Measurements from ENCODE around the gene GSG1L.

Gene GSG1L

GRCh38 chr16:28085389-28086171 lies 22.1 kb upstream of the GSG1L start:
- H3K4me1 ChIP-seq (ENCODE audit: control insufficient read depth in 2 of 2, insufficient read depth in 2 of 2, low read length in 2 of 2): peaks cover 0 to 5% of the 10 kb centered on the region in 2 donors
- H3K36me3 ChIP-seq (ENCODE audit: control insufficient read depth in 2 of 2, insufficient read depth in 2 of 2, low read length in 2 of 2): no peaks in the 10 kb centered on the region
- H3K4me3 ChIP-seq (ENCODE audit: low read length in 2 of 2): no peak overlapping the region

GRCh38 chr16:28084209-28084608 lies 20.7 kb upstream of the GSG1L start:
- Histone ChIP-seq H3K4me1 (ENCODE audit: control insufficient read depth in 2 of 2, insufficient read depth in 2 of 2, low read length in 2 of 2) (peaks cover 0 to 5% of the 10 kb centered on the region in 2 donors), H3K4me3 (ENCODE audit: low read length in 2 of 2) (no peak overlapping the region), H3K9me3 (ENCODE audit: control insufficient read depth in 2 of 2, low read length in 2 of 2) (no peaks in the 10 kb centered on the region), H3K36me3 (ENCODE audit: control insufficient read depth in 2 of 2, insufficient read depth in 2 of 2, low read length in 2 of 2) (no peaks in the 10 kb centered on the region), H3K27ac (ENCODE audit: low read depth in 2 of 2, low read length in 2 of 2) (no peak overlapping the region), H3K27me3 (ENCODE audit: control insufficient read depth in 2 of 2, insufficient read depth in 2 of 2, low read length in 2 of 2) (no peaks in the 10 kb centered on the region), H3K9ac (ENCODE audit: low read depth in 1 of 2, low read length in 2 of 2) (no peak overlapping the region)

More at GRCh38 chr16:28085389-28086171, 22.1 kb upstream of the GSG1L start:
- Histone ChIP-seq H3K27ac (ENCODE audit: low read depth in 2 of 2, low read length in 2 of 2) (no peak overlapping the region), H3K27me3 (ENCODE audit: control insufficient read depth in 2 of 2, insufficient read depth in 2 of 2, low read length in 2 of 2) (no peaks in the 10 kb centered on the region), H3K9me3 (ENCODE audit: control insufficient read depth in 2 of 2, low read length in 2 of 2) (no peaks in the 10 kb centered on the region), H3K9ac (ENCODE audit: low read depth in 1 of 2, low read length in 2 of 2) (no peak overlapping the region)

- Histone ChIP-seq H3K27ac (ENCODE audit: low read depth in 2 of 2, low read length in 2 of 2) (no peak overlapping the region), H3K9me3 (ENCODE audit: control insufficient read depth in 2 of 2, low read length in 2 of 2) (no peaks in the 10 kb centered on the region), H3K4me3 (ENCODE audit: low read length in 2 of 2) (peak overlapping the region in 1 of 2 donors; percentile 13)
These were observed 19.1 kb upstream of the GSG1L start for GRCh38 chr16:28082624-28083023.

GRCh38 chr16:28081391-28081968 lies 18.0 kb upstream of the GSG1L start:
- H3K36me3 ChIP-seq (ENCODE audit: control insufficient read depth in 2 of 2, insufficient read depth in 2 of 2, low read length in 2 of 2): no peaks in the 10 kb centered on the region
- peaks cover 0 to 5% of the 10 kb centered on the region in 2 donors for H3K4me1 ChIP-seq (ENCODE audit: control insufficient read depth in 2 of 2, insufficient read depth in 2 of 2, low read length in 2 of 2)
- H3K27me3 ChIP-seq (ENCODE audit: control insufficient read depth in 2 of 2, insufficient read depth in 2 of 2, low read length in 2 of 2): no peaks in the 10 kb centered on the region
- no peak overlapping the region for H3K9ac ChIP-seq (ENCODE audit: low read depth in 1 of 2, low read length in 2 of 2)
- no peak overlapping the region for H3K27ac ChIP-seq (ENCODE audit: low read depth in 2 of 2, low read length in 2 of 2)
- no peak overlapping the region for H3K4me3 ChIP-seq (ENCODE audit: low read length in 2 of 2)
- no peaks in the 10 kb centered on the region for H3K9me3 ChIP-seq (ENCODE audit: control insufficient read depth in 2 of 2, low read length in 2 of 2)

More at GRCh38 chr16:28082624-28083023, 19.1 kb upstream of the GSG1L start:
- Histone ChIP-seq H3K9ac (ENCODE audit: low read depth in 1 of 2, low read length in 2 of 2) (no peak overlapping the region), H3K4me1 (ENCODE audit: control insufficient read depth in 2 of 2, insufficient read depth in 2 of 2, low read length in 2 of 2) (peaks cover 0 to 5% of the 10 kb centered on the region in 2 donors), H3K36me3 (ENCODE audit: control insufficient read depth in 2 of 2, insufficient read depth in 2 of 2, low read length in 2 of 2) (no peaks in the 10 kb centered on the region), H3K27me3 (ENCODE audit: control insufficient read depth in 2 of 2, insufficient read depth in 2 of 2, low read length in 2 of 2) (no peaks in the 10 kb centered on the region)

GRCh38 chr16:28078261-28078660 lies 14.7 kb upstream of the GSG1L start:
- Histone ChIP-seq H3K9me3 (ENCODE audit: control insufficient read depth in 2 of 2, low read length in 2 of 2) (no peaks in the 10 kb centered on the region), H3K4me3 (ENCODE audit: low read length in 2 of 2) (no peak overlapping the region), H3K27ac (ENCODE audit: low read depth in 2 of 2, low read length in 2 of 2) (no peak overlapping the region), H3K36me3 (ENCODE audit: control insufficient read depth in 2 of 2, insufficient read depth in 2 of 2, low read length in 2 of 2) (no peaks in the 10 kb centered on the region), H3K9ac (ENCODE audit: low read depth in 1 of 2, low read length in 2 of 2) (no peak overlapping the region), H3K4me1 (ENCODE audit: control insufficient read depth in 2 of 2, insufficient read depth in 2 of 2, low read length in 2 of 2) (peaks cover 0 to 5% of the 10 kb centered on the region in 2 donors), H3K27me3 (ENCODE audit: control insufficient read depth in 2 of 2, insufficient read depth in 2 of 2, low read length in 2 of 2) (no peaks in the 10 kb centered on the region)

- no peaks in the 10 kb centered on the region for H3K27me3 ChIP-seq (ENCODE audit: control insufficient read depth in 2 of 2, insufficient read depth in 2 of 2, low read length in 2 of 2)
- H3K9ac ChIP-seq (ENCODE audit: low read depth in 1 of 2, low read length in 2 of 2): no peak overlapping the region
- no peaks in the 10 kb centered on the region for H3K9me3 ChIP-seq (ENCODE audit: control insufficient read depth in 2 of 2, low read length in 2 of 2)
- no peaks in the 10 kb centered on the region for H3K4me1 ChIP-seq (ENCODE audit: control insufficient read depth in 2 of 2, insufficient read depth in 2 of 2, low read length in 2 of 2)
- H3K4me3 ChIP-seq (ENCODE audit: low read length in 2 of 2): no peak overlapping the region
- H3K27ac ChIP-seq (ENCODE audit: low read depth in 2 of 2, low read length in 2 of 2): no peak overlapping the region
- H3K36me3 ChIP-seq (ENCODE audit: control insufficient read depth in 2 of 2, insufficient read depth in 2 of 2, low read length in 2 of 2): no peaks in the 10 kb centered on the region
These were observed 10.3 kb upstream of the GSG1L start for GRCh38 chr16:28073836-28074235.

- Histone ChIP-seq H3K27ac (ENCODE audit: low read depth in 2 of 2, low read length in 2 of 2) (no peak overlapping the region), H3K4me1 (ENCODE audit: control insufficient read depth in 2 of 2, insufficient read depth in 2 of 2, low read length in 2 of 2) (no peaks in the 10 kb centered on the region)
These were observed 8.6 kb upstream of the GSG1L start for GRCh38 chr16:28072087-28072486.

GRCh38 chr16:28069971-28070794 lies 6.7 kb upstream of the GSG1L start:
- Histone ChIP-seq H3K9me3 (ENCODE audit: control insufficient read depth in 2 of 2, low read length in 2 of 2) (no peaks in the 10 kb centered on the region), H3K4me1 (ENCODE audit: control insufficient read depth in 2 of 2, insufficient read depth in 2 of 2, low read length in 2 of 2) (no peaks in the 10 kb centered on the region), H3K36me3 (ENCODE audit: control insufficient read depth in 2 of 2, insufficient read depth in 2 of 2, low read length in 2 of 2) (no peaks in the 10 kb centered on the region), H3K27ac (ENCODE audit: low read depth in 2 of 2, low read length in 2 of 2) (no peak overlapping the region), H3K9ac (ENCODE audit: low read depth in 1 of 2, low read length in 2 of 2) (no peak overlapping the region), H3K4me3 (ENCODE audit: low read length in 2 of 2) (no peak overlapping the region), H3K27me3 (ENCODE audit: control insufficient read depth in 2 of 2, insufficient read depth in 2 of 2, low read length in 2 of 2) (no peaks in the 10 kb centered on the region)

More at GRCh38 chr16:28072087-28072486, 8.6 kb upstream of the GSG1L start:
- Histone ChIP-seq H3K9ac (ENCODE audit: low read depth in 1 of 2, low read length in 2 of 2) (no peak overlapping the region), H3K36me3 (ENCODE audit: control insufficient read depth in 2 of 2, insufficient read depth in 2 of 2, low read length in 2 of 2) (no peaks in the 10 kb centered on the region), H3K4me3 (ENCODE audit: low read length in 2 of 2) (no peak overlapping the region), H3K9me3 (ENCODE audit: control insufficient read depth in 2 of 2, low read length in 2 of 2) (no peaks in the 10 kb centered on the region), H3K27me3 (ENCODE audit: control insufficient read depth in 2 of 2, insufficient read depth in 2 of 2, low read length in 2 of 2) (no peaks in the 10 kb centered on the region)

- H3K27ac ChIP-seq (ENCODE audit: low read depth in 2 of 2, low read length in 2 of 2): no peak overlapping the region
- H3K9ac ChIP-seq (ENCODE audit: low read depth in 1 of 2, low read length in 2 of 2): no peak overlapping the region
- peaks cover 7 to 11% of the 10 kb centered on the region in 2 donors for H3K27me3 ChIP-seq (ENCODE audit: control insufficient read depth in 2 of 2, insufficient read depth in 2 of 2, low read length in 2 of 2)
These were observed 5.5 kb upstream of the GSG1L start for GRCh38 chr16:28068976-28069375.

More at GRCh38 chr16:28068976-28069375, 5.5 kb upstream of the GSG1L start:
- no peak overlapping the region for H3K4me3 ChIP-seq (ENCODE audit: low read length in 2 of 2)
- H3K36me3 ChIP-seq (ENCODE audit: control insufficient read depth in 2 of 2, insufficient read depth in 2 of 2, low read length in 2 of 2): no peaks in the 10 kb centered on the region
- no peaks in the 10 kb centered on the region for H3K9me3 ChIP-seq (ENCODE audit: control insufficient read depth in 2 of 2, low read length in 2 of 2)
- H3K4me1 ChIP-seq (ENCODE audit: control insufficient read depth in 2 of 2, insufficient read depth in 2 of 2, low read length in 2 of 2): no peaks in the 10 kb centered on the region

Data from mucosa of rectum (tissue), 2 donors.